HG02763 (cell line): Measurements from ENCODE around the gene DGKG.

Experiments used
- ATAC-seq: cut with Tn5 transposase; IDR thresholded peaks from one replicate; pipeline ENCODE4 v1.9.1; 2021; ENCODE audit warnings: mild to moderate bottlenecking, moderate library complexity; ENCODE audit not compliant: unreplicated experiment

Gene DGKG

GRCh38 chr3:186151077-186151971 is 210.7 kb downstream of the DGKG start:
- no peak for ATAC-seq

GRCh38 chr3:186150041-186150830 is 211.8 kb downstream of the DGKG start:
- ATAC-seq, result no peak

DNA sequence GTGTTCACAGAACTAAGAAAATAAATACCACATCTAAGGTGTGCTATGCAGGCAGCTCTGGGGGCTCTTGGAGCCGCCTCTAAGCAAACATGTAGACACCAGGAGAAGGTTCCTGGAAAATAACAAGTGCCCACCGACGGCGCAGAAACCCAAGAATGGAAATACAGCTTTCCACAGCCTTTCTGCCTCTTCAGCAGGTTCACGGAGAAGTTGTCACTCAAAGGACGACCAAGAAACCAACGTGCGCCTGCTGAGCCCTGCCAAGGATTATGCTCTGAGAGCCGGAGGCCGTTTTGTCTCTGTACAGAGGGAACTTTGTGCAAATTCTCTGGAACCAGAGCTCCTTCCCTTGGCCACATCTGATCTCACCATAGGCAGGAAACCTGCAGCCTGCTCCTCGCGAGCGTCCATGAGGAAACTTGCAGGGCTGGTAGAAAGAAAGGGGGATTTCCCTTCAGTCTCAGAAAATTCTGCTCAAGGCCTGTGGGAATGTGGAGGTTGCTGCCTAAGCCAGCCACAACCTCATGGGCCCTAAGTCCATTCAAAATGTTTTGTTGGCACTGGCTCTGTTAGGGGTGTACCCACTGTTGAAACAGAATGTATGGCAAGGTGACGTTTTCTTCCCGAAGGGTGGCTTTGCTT is 212.6 kb downstream of the DGKG start:
- no peak for ATAC-seq

DNA sequence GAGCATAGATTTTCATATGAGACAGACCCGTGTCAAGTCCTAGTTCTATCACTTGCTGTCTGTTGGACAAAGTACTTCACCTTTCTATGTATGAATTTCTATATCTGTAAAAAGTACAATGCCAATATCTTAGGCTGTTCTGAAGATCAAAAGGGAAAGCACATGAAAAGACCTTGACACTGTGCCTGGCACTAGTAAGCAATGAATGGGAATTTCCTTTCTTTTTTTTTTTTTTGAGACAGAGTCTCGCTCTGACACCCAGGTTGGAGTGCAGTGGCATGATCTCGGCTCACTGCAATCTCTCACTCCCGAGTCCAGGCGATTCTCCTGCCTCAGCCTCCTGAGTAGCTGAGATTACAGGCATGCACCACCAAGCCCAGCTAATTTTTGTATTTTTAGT is 217.8 kb downstream of the DGKG start:
- no peak for ATAC-seq

GRCh38 chr3:186143250-186143649 is 218.8 kb downstream of the DGKG start:
- ATAC-seq, result no peak

GRCh38 chr3:186142393-186142932 is 219.6 kb downstream of the DGKG start:
- no peak for ATAC-seq

- no peak for ATAC-seq
Observed at GRCh38 chr3:186141790-186142189, 220.2 kb downstream of the DGKG start.

GRCh38 chr3:186138272-186138981 is 223.6 kb downstream of the DGKG start:
- no peak for ATAC-seq

DNA sequence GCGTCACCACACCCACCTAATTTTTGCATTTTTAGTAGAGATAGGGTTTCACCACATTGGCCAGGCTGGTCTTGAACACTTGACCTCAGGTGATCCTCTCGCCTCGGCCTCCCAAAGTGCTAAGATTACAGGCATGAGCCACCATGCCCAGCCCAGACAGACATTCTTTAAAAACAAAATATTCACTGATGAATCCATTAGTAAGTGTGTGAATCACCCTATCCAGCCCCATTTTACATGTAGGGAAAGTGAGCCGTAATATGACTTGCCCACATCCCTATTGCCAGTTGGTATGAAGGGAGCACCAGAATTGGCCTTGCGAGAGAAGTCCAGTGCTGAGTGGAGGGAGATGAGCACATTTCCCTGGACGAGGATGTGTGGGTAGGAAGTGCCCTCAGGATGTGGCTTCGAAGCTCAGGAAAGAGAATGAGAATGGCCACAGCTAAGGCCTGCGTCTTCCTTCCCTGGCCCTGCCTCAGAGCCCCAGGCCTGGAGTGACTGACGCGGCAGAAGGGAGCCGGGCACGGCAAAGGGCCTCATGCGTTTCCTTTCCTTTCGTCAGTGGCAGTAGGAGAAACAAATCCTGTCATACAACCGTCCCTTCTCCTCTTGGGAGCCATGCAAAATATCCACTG is 224.9 kb downstream of the DGKG start:
- ATAC-seq, result no peak

DNA sequence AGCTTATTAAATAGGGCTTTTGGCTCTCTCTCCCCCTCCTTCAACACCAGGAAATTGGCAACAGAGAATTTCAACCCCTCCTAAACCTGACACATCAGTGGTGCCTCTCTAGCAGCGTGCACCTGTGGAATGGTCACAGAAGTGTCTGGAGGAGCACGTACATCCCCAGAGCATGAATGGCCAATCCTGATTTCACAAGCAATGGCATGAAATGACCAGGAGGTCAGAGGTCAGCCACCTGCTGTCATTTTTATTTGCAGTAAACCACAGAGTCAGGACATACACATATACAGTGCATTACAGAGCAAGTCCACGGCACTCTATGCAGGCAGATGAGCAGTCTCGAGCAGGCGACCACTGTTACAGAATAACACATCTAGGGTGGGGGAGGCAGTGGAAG is 228.1 kb downstream of the DGKG start:
- no peak for ATAC-seq

- no peak for ATAC-seq
Observed at GRCh38 chr3:186132487-186132886, 229.5 kb downstream of the DGKG start.

- ATAC-seq, result no peak
Observed at GRCh38 chr3:186129206-186129605, 232.8 kb downstream of the DGKG start.

GRCh38 chr3:186128158-186128557 is 233.9 kb downstream of the DGKG start:
- no peak for ATAC-seq

- ATAC-seq, result no peak
Observed at GRCh38 chr3:186127463-186127862, 234.6 kb downstream of the DGKG start.

DNA sequence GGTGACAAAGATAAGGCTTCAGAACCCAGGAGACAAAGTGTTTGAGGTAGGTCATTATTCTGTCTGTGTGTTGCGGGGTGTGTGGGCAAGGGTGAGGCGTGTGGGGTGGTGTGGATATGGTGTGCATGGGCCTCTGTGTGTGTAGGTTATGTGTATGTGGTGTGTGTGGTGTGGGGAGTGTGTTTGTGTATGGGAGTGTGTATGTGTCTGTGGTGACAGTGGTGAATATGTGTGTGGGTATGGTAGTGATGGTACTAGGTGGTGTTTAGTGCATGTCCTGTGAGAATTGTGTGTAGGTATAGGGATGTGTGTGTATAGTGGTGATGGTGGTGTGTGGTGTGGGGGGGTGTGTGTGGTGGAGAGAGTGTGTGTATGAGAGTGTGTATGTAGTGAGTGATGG is 236.9 kb downstream of the DGKG start:
- ATAC-seq, result no peak

DNA sequence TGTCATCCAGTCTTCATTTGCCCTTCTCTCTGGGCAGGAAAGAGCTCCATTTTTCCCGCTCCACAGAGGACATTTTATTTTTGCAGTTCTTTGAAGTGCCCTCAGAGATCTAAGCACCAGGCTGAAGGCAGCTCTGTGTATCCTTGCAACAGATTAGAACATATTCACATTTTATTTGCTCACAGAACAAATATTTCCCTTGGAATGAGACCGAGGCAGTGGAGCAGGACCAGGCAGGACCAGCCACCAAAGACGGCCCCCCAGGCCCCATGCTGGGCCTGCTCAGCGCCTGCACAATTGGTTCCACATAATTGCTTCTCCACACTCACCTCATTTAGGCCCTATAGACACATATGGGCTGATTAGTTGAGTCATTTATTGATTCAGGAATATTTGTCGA is 237.4 kb downstream of the DGKG start:
- no peak for ATAC-seq

DNA sequence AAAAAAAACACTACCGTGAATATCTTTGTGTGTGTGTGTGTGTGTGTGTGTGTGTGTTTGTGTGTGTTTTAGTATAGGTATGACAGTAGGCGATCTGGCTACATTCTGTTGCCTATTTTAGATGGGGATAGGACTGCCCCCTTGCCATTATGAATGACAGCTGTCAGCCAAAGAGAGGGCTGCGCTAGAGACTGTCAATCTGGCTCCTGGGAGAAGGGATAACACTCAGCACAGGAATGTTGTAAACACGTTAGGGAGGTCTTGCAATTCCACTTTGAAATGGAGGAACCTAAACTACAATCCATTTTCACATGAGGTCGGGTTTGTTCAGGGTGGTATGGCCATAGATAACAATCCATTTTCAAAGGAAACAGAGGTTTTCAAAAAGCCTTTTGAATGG is 239.0 kb downstream of the DGKG start:
- ATAC-seq, result no peak

DNA sequence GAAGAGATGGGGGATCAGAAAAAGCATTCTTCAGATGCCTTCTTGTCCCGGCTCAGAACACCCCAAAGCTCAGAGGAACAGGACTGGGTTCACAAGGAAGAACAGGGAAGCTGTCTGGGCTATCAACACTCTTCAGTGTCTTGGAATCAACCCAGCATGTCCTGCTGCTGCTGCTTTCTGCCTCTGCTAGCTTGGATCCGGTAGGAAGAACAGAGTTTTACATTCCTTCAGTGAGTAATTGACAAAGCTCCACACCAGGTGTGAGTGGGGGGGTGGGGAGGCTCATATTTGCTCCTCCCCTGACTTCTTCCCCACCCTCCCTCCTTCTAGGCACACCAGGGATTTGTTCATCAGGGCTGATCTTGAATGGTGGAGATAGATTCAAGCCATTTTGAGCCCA is 240.1 kb downstream of the DGKG start:
- no peak for ATAC-seq

GRCh38 chr3:186121278-186121677 is 240.8 kb downstream of the DGKG start:
- no peak for ATAC-seq

DNA sequence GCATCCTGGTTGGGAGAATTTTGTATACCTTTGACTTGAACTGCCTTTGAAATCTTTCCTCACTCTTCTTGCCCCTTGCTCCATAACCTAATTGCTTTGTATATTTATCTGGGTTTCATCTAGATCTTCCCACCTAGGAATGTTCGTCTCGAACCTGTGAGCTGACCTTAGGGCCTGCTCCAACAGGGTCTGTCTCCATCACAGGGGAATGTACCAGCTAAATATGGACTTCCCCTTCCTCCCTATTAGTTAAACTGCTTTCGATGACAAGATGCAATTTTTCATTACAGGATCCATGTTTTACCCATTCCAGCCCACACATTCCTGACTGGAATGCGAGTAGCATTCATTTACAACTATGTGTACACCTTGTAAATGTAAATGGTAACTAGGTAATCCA is 242.5 kb downstream of the DGKG start:
- no peak for ATAC-seq
